Gastrocnemius medialis (tissue), 4 donors: Measurements from ENCODE around the gene TBKBP1. TPM values are rescaled to one million over a fixed set of nuclear protein-coding genes. Genes with fewer than 3 reads are reported as not detected.

ENCODE experiments used
- ATAC-seq, 2 donors: fragments of 150-250 bp; one replicate each; pipeline ENCODE4 v1.9.1; 2016
- DNase-seq, 2 donors: peaks; one replicate each; pipeline ENCODE4 v3.0.0-alpha.2; 2019
- H3K27ac ChIP-seq, 4 donors: fragments of 200-600 bp; sonication (generic); 1 replicate in 1 of 4; 2 replicates in 3 of 4; pipeline ENCODE4 v1.5.1; 2016 to 2018; ENCODE audit warnings: mild to moderate bottlenecking in 2 of 4, moderate library complexity in 1 of 4
- H3K27me3 ChIP-seq, 3 donors: fragments of 200-600 bp; sonication (generic) in 2 of 3; 1 replicate in 1 of 3; 2 replicates in 2 of 3; pipeline versions ENCODE4 v1.5.1 to v1.6.0; 2016 to 2019; ENCODE audit warnings: mild to moderate bottlenecking in 1 of 3, moderate library complexity in 1 of 3
- H3K36me3 ChIP-seq, 2 donors: fragments of 200-600 bp; sonication (generic) in 1 of 2; one replicate each; pipeline ENCODE4 v1.5.1; 2017 to 2018
- H3K4me1 ChIP-seq, 2 donors: fragments of 200-600 bp; sonication (generic) in 1 of 2; one replicate each; pipeline ENCODE4 v1.5.1; 2016 to 2017; ENCODE audit warnings: mild to moderate bottlenecking in 2 of 2
- H3K4me3 ChIP-seq, 4 donors: fragments of 200-600 bp; sonication (generic) in 3 of 4; 1 replicate in 1 of 4; 2 replicates in 3 of 4; pipeline ENCODE4 v1.5.1; 2016 to 2019; ENCODE audit warnings: mild to moderate bottlenecking in 2 of 4
- H3K9me3 ChIP-seq, 3 donors: fragments of 200-600 bp; sonication (generic) in 2 of 3; 1 replicate in 1 of 3; 2 replicates in 2 of 3; pipeline ENCODE4 v1.5.1; 2016 to 2019
- POLR2A ChIP-seq, 2 donors: fragments of 450-650 bp; IDR thresholded peaks; one replicate each; pipeline ENCODE4 v1.6.1; 2017; ENCODE audit warnings: antibody characterized with exemption in 2 of 2, mild to moderate bottlenecking in 2 of 2, moderate library complexity in 2 of 2
- in situ Hi-C, 4 donors: fragments of 200-750 bp; cut with MboI; loops; one replicate each; pipeline versions ENCODE4 v1.15.0 to v1.8.0; 2017; ENCODE audit warnings: low sequenced_read_pairs in 4 of 4
- intact Hi-C: fragments of 100-400 bp; cut with DNase I; formaldehyde crosslinking; loops from one replicate; pipeline ENCODE4 v1.15.1; 2023; ENCODE audit warnings: low total_unique reads
- total RNA-seq, 4 donors: library from RNA; depleted of rRNA; stranded (reverse); fragments of >200 nt; gene quantifications; one replicate each; pipeline versions ENCODE4 v1.1.0 to v1.2.3, GENCODE V29; 2016
- TF ChIP-seq, protein P1 (sequence below), 5 experiments: fragments of 450-650 bp in 3 of 5; fragments of 200-600 bp in 2 of 5; sonication (generic) in 2 of 5; IDR thresholded peaks in 4 of 5; conservative IDR thresholded peaks in 1 of 5; 1 replicate in 4 of 5; 2 replicates in 1 of 5; pipeline ENCODE4 v1.5.1; 2016 to 2019; ENCODE audit warnings: antibody characterized with exemption in 5 of 5, mild to moderate bottlenecking in 3 of 5, moderate library complexity in 3 of 5

The TBKBP1 gene
- total RNA-seq, 4 donors from 2014 or later = 15.9 to 28.0 (median 23.0) TPM

DNA sequence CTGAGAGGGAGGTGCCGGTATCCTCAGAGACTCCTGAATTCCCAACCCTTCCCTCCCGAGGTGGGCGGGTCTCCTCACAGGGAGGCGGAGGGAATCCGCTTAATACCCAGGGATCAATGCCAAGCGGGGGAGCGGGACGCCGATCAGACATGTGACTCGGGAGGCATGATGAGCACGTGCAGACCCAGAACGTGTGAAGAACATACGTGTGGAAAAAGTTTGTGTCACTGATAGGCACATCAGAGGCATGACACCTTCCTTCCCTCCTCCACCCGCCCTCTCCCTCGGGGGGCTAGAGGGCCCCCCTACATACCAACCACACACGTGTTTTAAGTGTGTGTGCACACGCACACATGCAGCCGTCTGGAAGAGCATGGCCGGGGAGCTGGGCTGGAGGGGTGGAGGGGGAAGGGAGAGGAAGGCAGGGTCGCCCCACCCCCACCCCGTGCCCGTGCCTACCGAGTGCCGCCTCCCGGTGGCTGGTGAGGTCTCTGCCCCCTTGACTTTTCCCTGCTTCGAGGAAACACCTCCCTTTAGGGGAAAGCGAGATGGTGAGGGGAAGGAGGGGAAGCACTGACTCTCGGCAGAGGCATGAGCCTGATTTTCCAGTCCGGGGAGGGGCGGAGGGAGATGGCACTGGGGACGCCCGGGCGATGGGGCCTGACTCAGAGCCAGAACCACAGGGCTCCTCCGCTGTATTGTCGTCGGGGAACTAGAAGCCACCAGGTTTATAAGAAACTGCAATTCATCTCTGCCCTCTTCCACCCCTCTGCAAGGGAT, 27.0 kb downstream of the TBKBP1 start:
- in situ Hi-C loops (no loop called here), intact Hi-C loops (no loop called here)
- ATAC-seq = no peak
- TF ChIP-seq POLR2A (IDR thresholded peaks at IDR 0.05) = no peak
- TF ChIP-seq, protein P1, sequence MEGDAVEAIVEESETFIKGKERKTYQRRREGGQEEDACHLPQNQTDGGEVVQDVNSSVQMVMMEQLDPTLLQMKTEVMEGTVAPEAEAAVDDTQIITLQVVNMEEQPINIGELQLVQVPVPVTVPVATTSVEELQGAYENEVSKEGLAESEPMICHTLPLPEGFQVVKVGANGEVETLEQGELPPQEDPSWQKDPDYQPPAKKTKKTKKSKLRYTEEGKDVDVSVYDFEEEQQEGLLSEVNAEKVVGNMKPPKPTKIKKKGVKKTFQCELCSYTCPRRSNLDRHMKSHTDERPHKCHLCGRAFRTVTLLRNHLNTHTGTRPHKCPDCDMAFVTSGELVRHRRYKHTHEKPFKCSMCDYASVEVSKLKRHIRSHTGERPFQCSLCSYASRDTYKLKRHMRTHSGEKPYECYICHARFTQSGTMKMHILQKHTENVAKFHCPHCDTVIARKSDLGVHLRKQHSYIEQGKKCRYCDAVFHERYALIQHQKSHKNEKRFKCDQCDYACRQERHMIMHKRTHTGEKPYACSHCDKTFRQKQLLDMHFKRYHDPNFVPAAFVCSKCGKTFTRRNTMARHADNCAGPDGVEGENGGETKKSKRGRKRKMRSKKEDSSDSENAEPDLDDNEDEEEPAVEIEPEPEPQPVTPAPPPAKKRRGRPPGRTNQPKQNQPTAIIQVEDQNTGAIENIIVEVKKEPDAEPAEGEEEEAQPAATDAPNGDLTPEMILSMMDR (IDR thresholded peaks at IDR 0.05 in 4 of 5, conservative IDR thresholded peaks at IDR 0.05 in 1 of 5) = no peak
- Histone ChIP-seq H3K9me3 (no peaks in the 10 kb centered on the region), H3K27ac (no peak overlapping the region), H3K36me3 (no peaks in the 10 kb centered on the region), H3K27me3 (peaks cover 45 to 60% (median 47%) of the 10 kb centered on the region in 3 donors), H3K4me3 (no peak overlapping the region), H3K4me1 (peaks cover 0 to 7% of the 10 kb centered on the region in 2 donors)
- no peak for DNase-seq

DNA sequence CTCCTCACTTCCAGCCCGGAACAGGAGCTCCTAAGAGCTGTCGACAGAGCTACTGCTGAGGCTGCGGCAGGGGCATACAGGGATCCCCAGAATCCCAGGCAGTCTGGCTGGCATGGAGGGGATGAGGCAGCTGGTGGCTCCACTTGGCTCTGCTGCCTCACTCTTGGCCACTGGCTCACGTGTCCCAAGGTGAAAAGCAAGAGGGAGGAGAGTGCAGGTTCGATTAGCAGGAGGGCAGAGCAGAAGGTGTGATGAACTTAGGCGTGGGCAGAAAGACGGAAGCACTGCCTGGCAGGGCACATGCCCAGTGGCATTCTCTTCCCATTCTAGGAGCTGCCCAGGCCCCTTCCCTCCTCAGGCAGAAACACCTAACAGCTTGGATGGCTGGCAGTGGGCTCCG, 27.8 kb downstream of the TBKBP1 start:
- no peak overlapping the region for H3K4me3 ChIP-seq
- H3K4me1 ChIP-seq = peaks cover 0 to 7% of the 10 kb centered on the region in 2 donors
- ATAC-seq (no peak), DNase-seq (no peak)
- H3K36me3 ChIP-seq = no peaks in the 10 kb centered on the region
- H3K9me3 ChIP-seq = no peaks in the 10 kb centered on the region
- H3K27me3 ChIP-seq = peaks cover 45 to 60% (median 47%) of the 10 kb centered on the region in 3 donors
- no peak overlapping the region for H3K27ac ChIP-seq
- in situ Hi-C loops = no loop called here
- intact Hi-C loops = no loop called here
- TF ChIP-seq, protein P1 (IDR thresholded peaks at IDR 0.05 in 4 of 5, conservative IDR thresholded peaks at IDR 0.05 in 1 of 5) = no peak
- no peak for TF ChIP-seq POLR2A (IDR thresholded peaks at IDR 0.05)

DNA sequence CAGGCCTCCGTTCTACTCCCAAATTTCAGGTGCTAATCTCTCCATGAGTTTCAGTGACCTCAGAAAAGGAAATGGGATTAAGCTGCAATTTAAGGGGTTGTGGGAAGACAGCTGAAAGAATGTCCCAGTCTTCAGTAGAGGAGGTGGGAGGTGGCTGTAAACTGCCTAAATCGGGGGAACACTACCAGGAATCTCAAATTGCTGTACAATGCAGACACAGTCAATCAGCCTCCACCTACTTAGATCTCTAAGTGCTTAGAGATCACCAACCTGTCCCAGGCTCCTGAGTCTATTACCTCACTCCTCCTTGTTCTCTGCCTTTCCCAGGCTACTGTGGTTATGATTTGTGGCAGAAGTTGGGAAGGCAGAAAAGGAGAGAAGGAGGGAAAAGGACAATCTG, 30.7 kb downstream of the TBKBP1 start:
- TF ChIP-seq POLR2A (IDR thresholded peaks at IDR 0.05) = no peak
- TF ChIP-seq, protein P1 (IDR thresholded peaks at IDR 0.05 in 4 of 5, conservative IDR thresholded peaks at IDR 0.05 in 1 of 5) = no peak
- Histone ChIP-seq H3K27ac (no peak overlapping the region), H3K27me3 (peaks cover 41 to 55% (median 46%) of the 10 kb centered on the region in 3 donors), H3K36me3 (no peaks in the 10 kb centered on the region), H3K4me1 (peaks cover 0 to 7% of the 10 kb centered on the region in 2 donors), H3K9me3 (no peaks in the 10 kb centered on the region), H3K4me3 (no peak overlapping the region)
- DNase-seq (no peak), ATAC-seq (no peak)
- in situ Hi-C loops (no loop called here), intact Hi-C loops (no loop called here)

DNA sequence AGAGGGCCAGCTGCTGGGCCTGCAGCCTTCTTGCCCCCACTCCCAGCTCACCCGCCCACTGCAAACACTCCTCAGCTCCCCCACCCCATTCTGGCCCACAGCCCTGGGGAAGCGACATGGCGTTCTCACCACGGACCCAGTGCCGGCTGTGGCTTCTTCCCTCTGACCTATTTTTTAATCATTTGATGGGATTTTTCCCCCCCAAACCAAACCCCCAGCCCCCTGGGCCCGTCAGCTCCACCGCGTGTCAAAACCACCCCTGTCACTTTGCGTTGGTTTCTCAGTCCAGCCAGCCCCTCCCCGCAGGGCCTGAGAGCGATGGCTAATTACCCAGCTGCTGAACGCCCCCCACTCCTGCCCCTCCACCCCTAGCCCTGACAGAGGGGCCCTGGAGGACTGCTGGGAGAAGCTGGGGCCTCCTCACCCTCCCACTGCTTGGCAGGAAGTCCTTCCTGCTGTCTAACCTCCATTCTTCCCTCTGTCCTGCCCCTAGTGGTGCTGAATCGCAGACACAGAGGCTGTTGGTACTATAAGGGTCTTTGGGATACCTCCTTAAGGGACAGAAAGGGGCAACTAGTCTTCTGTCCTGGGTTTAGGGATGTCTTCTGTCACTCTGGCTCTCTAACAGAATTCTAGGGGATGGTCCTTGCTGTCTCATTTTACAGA, 31.6 kb downstream of the TBKBP1 start:
- Histone ChIP-seq H3K27ac (no peak overlapping the region), H3K9me3 (no peaks in the 10 kb centered on the region), H3K4me3 (no peak overlapping the region), H3K36me3 (no peaks in the 10 kb centered on the region), H3K4me1 (peaks cover 0 to 7% of the 10 kb centered on the region in 2 donors), H3K27me3 (peaks cover 32 to 46% (median 41%) of the 10 kb centered on the region in 3 donors)
- in situ Hi-C loops = no loop called here
- ATAC-seq (no peak), DNase-seq (no peak)
- intact Hi-C loops = no loop called here
- no peak for TF ChIP-seq POLR2A (IDR thresholded peaks at IDR 0.05)
- TF ChIP-seq, protein P1 (IDR thresholded peaks at IDR 0.05 in 4 of 5, conservative IDR thresholded peaks at IDR 0.05 in 1 of 5) = no peak
